ENCODE measurements around the gene ADAMTSL3. TPM values are rescaled to one million over a fixed set of nuclear protein-coding genes. Genes with fewer than 3 reads are reported as not detected.
A peak's percentile ranks its signal among the peaks of the same experiment; 100 is the strongest.

Gene ADAMTSL3
- total and polyA plus RNA-seq, 11 donors, result 1.3 to 13.2 (median 7.3) TPM

- DNase-seq, result no peak
- no peaks in the 10 kb centered on the region for H3K27me3 ChIP-seq
- peaks cover 0 to 33% (median 11%) of the 10 kb centered on the region in 12 donors for H3K4me1 ChIP-seq
- H3K36me3 ChIP-seq, result no peaks in the 10 kb centered on the region
- no peak overlapping the region for H3K27ac ChIP-seq
- ATAC-seq, result no peak
- intact Hi-C loops (cut with DNase I), result no loop called here
- TF ChIP-seq CTCF (IDR thresholded peaks at IDR 0.05) (no peak), POLR2A (IDR thresholded peaks at IDR 0.05) (no peak)
- peaks cover 0 to 2% (median 0%) of the 10 kb centered on the region in 12 donors for H3K9me3 ChIP-seq
- H3K4me3 ChIP-seq, result no peak overlapping the region
- 88 to 98% (median 95%) methylated on average over 5 of the region's 5 CpGs for WGBS, 4 donors
These were observed 108.4 kb downstream of the ADAMTSL3 start for GRCh38 chr15:83762367-83762766.

GRCh38 chr15:83764201-83764838 lies 110.4 kb downstream of the ADAMTSL3 start:
- Histone ChIP-seq H3K27ac (peak overlapping the region in 9 of 12 donors; percentile 30 to 67 (median 60)), H3K4me3 (no peak overlapping the region), H3K4me1 (peaks cover 0 to 52% (median 24%) of the 10 kb centered on the region in 12 donors), H3K27me3 (no peaks in the 10 kb centered on the region), H3K9me3 (no peaks in the 10 kb centered on the region), H3K36me3 (no peaks in the 10 kb centered on the region)
- intact Hi-C loops (cut with DNase I), result no loop called here
- ATAC-seq (peak; percentile 88 to 91 (median 90)), DNase-seq (peak in 2 of 5 donors; percentile 42 to 49)
- WGBS, 4 donors, result 57 to 79% (median 74%) methylated on average over 8 of the region's 8 CpGs
- TF ChIP-seq CTCF (IDR thresholded peaks at IDR 0.05), result no peak
- TF ChIP-seq POLR2A (IDR thresholded peaks at IDR 0.05), result no peak

- TF ChIP-seq POLR2A (IDR thresholded peaks at IDR 0.05), result no peak
- no peak for TF ChIP-seq CTCF (IDR thresholded peaks at IDR 0.05)
- Histone ChIP-seq H3K27ac (peak overlapping the region in 3 of 12 donors; percentile 1 to 52 (median 47)), H3K27me3 (no peaks in the 10 kb centered on the region), H3K4me3 (no peak overlapping the region), H3K36me3 (no peaks in the 10 kb centered on the region), H3K4me1 (peaks cover 0 to 56% (median 24%) of the 10 kb centered on the region in 12 donors), H3K9me3 (no peaks in the 10 kb centered on the region)
- 72 to 80% (median 76%) methylated on average over 6 of the region's 6 CpGs for WGBS, 4 donors
- DNase-seq (no peak), ATAC-seq (peak in 2 of 4 donors; percentile 14 to 19)
- intact Hi-C loops (cut with DNase I), result no loop called here
These were observed 112.4 kb downstream of the ADAMTSL3 start for GRCh38 chr15:83766339-83766738.

- 46 to 54% (median 47%) methylated on average over 4 of the region's 4 CpGs for WGBS, 4 donors
- DNase-seq (no peak), ATAC-seq (peak in 2 of 4 donors; percentile 54 to 58)
- H3K27ac ChIP-seq, result peak overlapping the region in 2 of 12 donors; percentile 21 to 52
- no peak overlapping the region for H3K4me3 ChIP-seq
- H3K36me3 ChIP-seq, result no peaks in the 10 kb centered on the region
- TF ChIP-seq CTCF (IDR thresholded peaks at IDR 0.05) (no peak), POLR2A (IDR thresholded peaks at IDR 0.05) (no peak)
- no peaks in the 10 kb centered on the region for H3K27me3 ChIP-seq
- H3K9me3 ChIP-seq, result no peaks in the 10 kb centered on the region
- intact Hi-C loops (cut with DNase I), result no loop called here
- H3K4me1 ChIP-seq, result peaks cover 0 to 56% (median 24%) of the 10 kb centered on the region in 12 donors
These were observed 113.8 kb downstream of the ADAMTSL3 start for GRCh38 chr15:83767741-83768140.

All from heart left ventricle (tissue), 16 donors.